GM18505 (cell line): ENCODE measurements around the gene NFIA.

Experiments
- ATAC-seq: cut with Tn5 transposase; IDR thresholded peaks from one replicate; pipeline ENCODE4 v1.9.1; 2021; ENCODE audit not compliant: unreplicated experiment
- POLR2A ChIP-seq: IDR thresholded peaks from 4 replicates; pipeline ENCODE4 v1.6.1; 2011; ENCODE audit warnings: borderline replicate concordance; ENCODE audit not compliant: insufficient read depth, insufficient read length; ENCODE audit errors: extremely low read depth

The NFIA gene

DNA sequence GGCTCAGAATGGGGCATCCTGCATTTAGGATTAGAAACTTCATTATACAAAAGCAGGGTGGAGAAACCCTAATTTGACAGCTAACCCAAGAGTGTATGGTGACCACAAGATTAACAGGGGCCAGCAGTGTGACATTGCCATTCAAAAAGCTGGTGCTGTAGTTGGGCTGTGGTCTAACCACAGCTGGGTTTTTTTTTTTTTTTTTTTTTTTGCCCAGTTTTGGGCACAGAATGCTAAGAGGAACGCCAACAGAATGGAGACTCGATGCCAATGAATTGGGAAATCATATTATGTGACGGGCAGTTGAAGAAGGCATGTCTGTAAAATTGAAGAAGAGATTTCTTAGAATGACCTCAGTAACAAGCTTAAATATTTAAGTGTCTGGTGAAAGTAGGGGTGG lies 58.4 kb downstream of the NFIA start:
- TF ChIP-seq POLR2A: no peak
- no peak for ATAC-seq

DNA sequence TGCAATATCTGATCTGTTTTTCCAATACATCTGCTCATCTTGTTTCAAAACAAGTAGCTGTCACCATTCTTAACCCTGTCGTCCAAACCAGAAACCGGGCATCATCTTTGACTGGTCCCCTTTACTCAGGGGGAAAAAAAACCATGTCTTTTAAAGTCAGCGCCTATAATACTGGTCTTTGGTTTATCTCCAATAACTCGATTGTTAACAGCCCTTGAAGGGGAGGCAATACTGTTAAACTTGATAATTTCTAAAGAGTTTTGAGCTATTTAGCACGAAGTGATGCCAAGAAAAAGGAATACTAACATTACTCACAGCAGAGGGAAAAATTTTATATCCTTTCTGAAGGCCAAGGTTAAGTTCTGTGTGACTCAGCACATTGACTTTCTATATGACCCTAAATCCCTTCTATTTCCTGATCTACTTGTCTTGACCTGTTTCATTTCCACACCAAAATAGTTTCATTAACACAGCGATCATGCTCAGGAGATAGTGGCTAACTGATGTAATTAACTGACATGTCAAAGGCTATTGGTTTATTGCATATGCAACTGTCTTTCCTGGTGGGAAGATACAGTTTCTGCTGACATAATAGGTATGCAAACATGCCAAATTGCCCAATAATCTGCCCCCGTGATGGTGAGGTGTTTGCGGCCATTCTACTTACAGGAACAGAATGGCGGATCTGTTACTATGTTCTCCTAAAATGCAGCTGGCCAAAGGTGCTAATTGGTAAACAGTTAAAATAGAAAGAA lies 59.1 kb downstream of the NFIA start:
- no peak for ATAC-seq
- no peak for TF ChIP-seq POLR2A

DNA sequence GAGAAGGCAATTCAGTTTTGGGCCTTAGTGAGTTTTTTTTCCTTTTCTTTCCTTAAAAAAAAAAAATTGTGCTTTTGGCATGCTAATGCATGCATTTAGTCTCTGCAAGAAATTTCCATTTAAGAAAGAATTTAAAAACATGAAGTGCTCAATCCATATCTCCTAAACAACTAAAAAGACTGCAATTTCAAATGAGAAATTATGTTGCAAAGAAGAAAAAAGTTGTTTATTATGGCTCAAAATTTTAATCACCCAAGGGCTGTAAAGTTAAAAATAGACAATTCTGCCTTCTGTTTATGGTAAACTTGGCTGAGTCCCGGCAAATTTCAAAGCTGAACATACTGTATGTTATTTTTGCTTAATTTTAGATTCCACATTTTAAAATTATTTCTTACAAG lies 59.7 kb downstream of the NFIA start:
- TF ChIP-seq POLR2A: no peak
- no peak for ATAC-seq

DNA sequence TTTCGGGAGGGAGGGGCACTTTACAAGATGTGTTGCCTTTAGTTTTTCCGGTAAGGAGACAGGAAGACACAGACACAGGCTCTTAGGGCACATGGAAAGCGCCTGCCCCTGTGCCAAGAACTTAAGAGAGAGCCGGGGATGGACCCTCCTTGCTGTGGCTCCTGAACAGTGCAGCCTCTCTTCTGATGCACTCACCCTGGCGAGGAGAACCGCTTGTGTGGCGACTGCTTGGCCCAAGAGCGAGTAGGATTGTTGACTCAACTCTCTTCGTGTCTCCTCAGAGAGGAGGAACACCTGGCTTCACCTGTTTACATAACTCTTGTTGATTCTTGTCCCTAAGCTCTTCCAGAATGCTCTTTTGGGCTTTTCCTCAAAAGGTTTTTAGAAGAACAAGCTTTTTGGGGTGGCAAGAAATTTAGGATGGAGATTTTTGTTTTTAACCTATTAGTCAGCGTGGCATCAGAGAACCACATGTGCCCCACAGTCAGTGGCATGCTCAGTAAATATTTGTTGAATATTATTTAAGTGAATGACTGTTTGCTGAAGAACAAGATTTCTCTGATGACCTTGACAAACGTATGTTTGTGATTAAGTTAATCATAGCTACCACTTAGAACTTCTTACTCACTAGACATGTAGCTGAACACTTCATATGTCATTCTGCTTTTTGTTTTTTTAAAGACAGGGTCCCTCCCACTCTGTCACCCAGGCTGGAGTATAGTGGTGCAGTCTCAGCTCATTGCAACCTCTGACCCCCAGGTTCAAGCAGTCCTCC lies 60.6 kb downstream of the NFIA start:
- no peak for ATAC-seq
- no peak for TF ChIP-seq POLR2A

DNA sequence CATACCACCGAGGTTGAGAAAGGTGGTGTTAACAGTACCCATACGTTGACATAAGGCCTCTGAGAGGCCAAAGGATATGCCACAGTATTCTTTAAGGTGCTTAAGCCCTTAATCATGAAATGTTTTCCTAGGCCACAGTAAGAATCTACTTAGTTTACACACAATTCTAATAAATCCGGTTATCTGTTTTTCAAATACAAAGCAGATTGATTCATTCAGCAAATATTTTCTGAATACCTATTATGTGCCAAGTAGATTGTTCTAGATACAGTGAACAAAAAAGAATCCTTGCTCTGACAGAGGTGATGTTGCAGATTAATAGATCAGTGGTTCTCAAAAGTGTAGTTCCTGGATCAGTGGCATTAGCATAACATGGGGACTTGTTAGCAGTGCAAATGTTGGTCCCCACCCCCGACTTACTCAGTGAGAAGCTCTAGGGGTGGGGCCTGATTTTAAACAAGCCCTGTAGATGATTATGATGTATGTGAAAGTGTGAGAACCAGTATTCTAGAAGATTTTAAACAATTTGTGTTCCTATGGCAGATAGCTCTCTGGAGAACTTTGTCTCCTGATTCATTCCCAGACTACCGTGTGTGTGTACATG lies 61.6 kb downstream of the NFIA start:
- no peak for TF ChIP-seq POLR2A
- no peak for ATAC-seq

DNA sequence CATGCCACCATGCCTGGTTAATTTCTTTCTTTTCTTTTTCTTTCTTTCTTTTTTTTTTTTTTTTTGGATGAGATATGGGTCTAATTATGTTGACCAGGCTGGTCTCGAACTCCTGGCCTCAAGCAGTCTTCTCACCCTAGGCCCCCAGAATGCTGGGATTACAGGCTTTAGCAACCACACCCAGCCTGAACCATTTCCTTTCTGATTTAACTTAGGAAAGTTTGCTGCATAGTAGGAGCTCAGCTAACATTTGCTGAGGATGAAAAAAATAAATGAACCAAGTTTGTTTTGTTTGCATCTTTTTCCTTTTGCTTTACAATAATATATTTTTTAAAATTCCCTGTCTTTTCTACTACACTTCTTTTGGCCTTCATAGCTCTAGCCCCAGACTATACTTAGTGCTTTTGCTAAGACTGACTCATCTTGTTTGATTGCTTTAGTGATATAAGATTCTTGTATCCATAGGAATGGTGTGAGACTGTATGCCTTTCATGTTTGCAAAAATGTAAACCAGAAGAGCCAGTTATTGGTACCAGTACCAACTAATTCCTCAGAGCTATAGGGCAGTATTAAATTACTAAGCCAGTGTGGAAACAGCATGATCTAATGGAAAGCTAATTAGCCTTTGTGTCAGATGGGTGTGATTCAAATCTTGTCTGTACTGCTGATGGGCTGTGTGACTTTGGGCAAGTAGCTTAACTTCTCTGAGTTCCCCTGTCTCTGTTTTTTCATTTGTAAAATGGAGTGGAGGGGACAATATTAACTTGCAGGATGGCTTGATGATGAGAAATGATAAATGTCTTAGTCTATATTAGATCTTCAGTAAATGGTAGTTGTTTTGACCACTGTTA lies 66.9 kb downstream of the NFIA start:
- TF ChIP-seq POLR2A: no peak
- ATAC-seq: no peak

DNA sequence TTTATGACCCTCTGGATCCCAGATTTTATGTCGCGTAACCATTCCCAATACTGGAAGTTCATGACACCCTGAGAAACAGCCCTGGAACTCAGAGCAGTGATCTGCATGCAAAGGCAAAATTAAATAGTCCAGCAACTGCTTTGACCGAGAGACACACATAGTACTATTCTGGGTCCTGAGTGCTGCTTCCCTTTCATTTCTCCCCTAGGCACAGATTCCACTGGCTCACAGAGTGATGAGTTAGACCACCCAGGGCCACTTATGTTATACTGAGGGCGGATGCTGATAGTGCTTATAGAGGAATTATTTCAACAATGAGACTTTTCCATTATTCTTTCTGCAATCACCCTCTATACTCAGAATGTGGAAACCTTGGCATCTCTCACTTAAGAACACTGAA lies 69.2 kb downstream of the NFIA start:
- TF ChIP-seq POLR2A: no peak
- no peak for ATAC-seq

DNA sequence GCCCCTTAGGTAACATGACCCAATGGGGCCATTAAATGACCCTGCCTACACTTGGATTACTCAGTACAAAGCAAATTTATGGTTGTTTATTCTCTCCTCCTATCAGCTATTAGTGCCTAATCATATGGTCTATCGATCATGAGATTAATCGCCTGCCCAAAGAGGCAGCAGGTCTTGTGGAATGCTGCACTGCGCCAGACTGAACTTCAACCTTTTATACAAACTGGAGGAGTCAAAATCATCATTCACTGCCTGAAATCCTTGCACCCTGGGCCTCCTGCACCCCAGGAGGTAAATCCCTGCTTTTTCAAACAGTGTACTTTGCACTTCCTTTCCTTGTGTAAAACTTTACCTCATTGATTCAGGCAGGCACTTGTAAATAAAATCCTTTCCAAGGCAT lies 69.7 kb downstream of the NFIA start:
- no peak for TF ChIP-seq POLR2A
- no peak for ATAC-seq

DNA sequence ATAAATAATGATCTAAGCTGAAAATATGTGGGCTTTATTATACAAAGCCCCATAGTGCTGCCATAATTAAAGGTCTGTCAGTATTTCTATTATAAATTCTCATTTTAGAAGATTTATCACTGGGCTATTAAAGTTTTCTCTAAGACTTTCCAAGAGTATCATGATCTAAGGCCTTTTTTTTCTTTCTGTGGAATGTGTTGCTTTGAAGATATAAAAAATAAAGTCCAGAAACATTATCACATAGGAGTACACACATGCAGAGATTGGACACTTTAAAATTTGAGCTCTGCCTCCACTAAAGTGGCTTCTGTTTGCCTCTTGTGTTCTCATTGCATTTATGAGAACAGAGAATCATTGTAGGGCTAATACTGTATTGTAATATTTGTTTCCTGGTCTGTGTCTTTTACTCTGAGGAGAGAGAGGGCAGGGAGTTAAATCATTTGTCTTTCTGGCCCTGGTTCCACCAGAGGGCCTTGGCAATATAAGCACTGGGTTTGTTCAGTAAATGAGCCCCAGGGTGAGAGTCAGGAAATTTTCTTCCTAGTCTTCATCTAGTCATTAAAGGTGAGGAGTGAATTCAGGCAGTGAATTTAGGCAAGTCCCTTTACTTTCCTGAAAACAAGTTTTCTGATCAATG lies 70.2 kb downstream of the NFIA start:
- no peak for ATAC-seq
- TF ChIP-seq POLR2A: no peak

DNA sequence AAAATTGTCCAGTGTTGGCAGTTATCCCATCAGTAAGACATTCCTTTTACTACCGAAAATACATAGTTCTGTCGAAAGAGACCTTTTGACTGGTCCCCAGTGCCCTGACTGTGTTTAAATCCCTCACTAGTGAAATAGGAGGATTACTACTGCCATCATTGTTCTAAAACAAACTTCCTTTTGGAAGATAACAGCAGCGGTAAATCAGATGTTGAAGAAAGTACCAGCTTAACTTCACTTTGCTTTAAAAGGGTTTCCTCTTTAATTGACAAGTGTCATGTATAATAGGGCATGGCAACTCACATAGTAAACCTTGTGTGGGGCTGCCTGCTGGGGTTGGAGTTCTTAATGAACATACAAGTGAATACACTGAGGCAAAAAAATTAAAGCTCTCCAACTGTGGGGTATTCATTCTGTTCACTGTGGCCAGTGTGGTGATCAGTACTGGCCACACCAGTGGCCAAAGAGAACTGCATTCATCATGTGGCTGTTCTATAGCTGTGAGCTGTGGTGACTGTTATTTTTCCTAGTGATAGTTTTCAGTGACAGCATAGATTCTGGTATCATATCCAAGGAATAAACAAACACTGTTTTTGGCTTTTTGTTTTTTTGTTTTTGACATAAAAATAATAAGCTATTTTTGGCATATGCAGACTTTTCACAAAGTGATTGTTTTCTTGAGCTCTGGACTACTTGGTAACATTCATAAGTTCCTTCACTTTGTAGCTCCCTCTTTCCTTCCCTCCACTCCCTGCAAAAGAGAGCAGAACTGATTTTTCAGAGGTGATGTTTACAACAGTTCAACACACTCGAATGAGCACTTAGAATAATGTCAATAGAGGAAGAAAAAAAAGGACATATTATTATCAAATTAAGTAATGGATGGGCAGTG lies 74.5 kb downstream of the NFIA start:
- ATAC-seq: no peak
- TF ChIP-seq POLR2A: no peak

DNA sequence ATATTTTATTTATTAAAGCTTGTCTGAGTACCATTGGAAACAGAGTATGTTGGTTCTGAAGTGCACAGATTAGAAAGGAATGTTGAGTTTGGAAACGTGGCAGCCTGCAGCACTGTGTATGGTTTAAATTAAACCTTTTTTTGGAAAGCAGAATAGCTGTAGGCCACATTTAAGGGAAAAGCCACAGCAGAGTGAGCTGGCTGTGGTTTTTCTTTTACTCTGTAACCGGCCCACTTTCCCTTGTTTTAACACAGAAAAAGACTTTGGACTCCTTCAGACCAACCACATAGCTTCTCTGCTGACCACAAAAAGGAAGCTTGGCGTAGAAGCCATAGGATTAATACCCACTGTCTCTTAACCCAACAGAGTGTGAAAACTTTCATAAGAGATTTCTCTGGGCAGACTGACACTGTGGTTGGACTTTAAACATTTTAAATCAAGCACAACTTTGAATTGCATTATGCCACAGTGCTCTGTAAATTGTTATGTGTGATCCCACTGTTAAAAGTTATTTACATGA lies 75.2 kb downstream of the NFIA start:
- no peak for TF ChIP-seq POLR2A
- ATAC-seq: no peak

DNA sequence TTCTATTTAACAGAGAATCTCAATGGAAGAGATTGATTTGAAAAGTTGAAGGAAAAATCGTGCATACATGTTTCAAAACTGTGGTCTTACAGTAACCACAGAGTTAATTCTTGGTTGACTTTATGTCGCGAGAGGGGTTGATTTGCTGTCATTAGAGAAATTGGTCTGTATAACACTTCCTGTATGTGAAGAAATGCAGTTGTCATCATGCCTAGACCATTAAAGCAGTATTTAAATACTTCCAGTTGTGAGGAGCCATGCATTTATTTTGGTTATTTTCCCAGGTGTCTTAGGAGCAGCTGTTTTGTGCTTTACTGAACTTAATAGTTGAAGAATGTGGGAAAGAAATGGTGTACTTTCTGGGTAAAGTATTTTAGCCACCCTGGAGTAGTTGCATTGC lies 76.2 kb downstream of the NFIA start:
- no peak for ATAC-seq
- no peak for TF ChIP-seq POLR2A

DNA sequence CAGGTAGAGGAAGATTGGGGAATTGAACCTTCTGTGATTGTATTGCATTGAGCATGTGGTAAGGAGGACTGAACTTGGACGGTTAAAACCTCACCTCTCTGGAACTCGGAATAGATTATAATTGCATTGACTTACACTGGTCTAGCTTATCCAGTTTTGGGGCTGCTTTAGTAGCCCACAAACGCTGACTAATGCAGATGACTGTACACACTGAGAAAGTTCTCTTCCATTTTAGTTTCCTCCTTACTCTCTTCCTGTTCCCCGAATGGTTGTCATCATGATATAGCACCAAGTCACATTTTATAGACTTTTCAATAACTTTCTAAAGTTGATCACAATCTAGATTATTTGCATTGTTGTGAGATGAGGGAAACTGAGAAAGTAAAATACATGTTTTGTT lies 78.2 kb downstream of the NFIA start:
- no peak for TF ChIP-seq POLR2A
- ATAC-seq: no peak
